Activated CD8-positive, alpha-beta memory T cell treated with anti-CD3 and anti-CD28 coated beads, Interleukin-2, amount 50 U/mL, for 24 hours (primary cell): ENCODE results near the gene AMN.

Source experiments
- DNase-seq: peaks from one replicate; pipeline ENCODE4 v3.0.0-alpha.2; 2020; ENCODE audit errors: extremely low read depth

Gene AMN

GRCh38 chr14:102898776-102899515 is 23.5 kb upstream of the AMN start:
- no peak for DNase-seq

DNA sequence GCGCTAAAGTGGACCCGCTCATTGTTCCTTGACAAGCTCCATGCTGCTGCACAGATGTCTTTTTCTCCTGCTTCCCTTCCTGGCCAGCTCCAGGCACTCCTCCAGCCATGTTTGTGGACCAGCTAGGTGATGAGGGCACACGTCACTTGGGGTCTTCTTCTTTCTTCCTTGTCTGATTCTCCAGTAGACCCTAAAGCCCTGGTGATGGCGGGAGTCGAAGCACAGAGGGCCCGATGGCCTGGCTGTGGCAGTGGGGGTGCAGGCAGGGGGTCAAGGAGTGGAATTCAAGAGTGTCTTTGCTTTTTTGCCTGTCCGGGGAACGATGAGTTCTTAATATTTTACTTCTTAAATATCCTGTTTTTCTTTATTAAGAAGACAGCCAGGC is 23.0 kb upstream of the AMN start:
- no peak for DNase-seq

DNA sequence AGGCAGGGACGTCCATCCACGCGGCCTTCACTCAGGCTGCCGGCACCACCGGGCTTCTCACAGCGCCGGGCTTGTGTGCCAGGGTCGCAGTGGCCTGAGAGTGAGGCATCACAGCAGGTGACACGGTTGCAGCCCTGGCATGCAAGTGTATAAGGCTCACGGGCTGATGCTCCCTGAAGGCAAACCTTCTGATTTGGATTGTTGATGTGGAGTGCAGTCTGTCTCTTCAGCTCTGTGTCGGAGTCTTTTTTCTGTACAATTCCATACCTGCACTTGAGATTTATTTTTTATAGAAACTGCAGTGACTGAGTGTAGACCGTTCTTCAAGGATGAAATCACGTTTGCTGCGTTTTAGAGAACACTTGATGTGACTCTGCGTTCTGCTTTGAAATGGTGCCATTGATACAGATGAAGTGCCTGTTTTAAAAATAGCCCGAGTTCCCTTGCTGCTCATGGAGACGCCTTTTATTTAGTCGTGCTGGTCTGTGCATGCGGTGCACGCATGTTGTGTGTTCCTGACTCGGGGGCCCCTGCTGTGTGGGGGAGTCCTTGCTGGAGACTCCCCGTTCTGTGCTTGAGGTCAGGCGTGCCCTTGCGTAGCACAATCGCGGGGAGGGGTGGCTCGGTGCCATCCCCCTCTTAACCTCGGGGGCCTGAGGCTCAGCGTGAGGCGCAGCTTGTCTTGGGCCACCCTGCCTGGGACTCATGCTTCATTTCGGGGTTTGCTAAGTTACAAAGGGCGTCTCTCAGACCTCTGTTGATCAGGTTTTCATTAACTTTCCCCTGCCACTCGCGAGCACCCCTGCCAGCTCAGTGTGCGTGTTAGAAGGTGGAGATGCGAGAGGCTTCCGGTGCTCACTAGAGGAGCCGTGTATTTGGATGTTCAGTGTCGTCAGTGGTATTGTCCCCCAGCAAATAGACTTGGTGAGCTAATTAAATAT is 21.6 kb upstream of the AMN start:
- no peak for DNase-seq

DNA sequence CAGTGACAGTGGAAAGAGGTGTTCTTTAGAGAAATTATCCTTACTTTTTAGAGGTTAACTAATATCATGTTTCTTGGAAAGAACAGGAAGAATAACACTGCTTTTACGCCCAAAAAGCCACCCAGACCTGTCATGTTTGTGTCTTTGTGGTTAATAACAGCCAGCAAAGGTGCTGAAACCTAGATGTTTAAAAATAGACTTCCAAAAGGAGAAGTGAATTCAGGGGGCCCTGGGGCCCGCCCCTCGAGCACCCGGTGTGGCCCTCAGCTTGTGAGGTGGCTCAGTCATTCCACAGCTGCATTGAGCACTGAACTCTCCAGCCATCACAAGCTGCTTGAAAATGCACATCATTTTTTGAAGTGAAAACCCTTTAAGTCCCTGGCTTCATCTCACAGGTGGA is 20.8 kb upstream of the AMN start:
- DNase-seq = no peak

DNA sequence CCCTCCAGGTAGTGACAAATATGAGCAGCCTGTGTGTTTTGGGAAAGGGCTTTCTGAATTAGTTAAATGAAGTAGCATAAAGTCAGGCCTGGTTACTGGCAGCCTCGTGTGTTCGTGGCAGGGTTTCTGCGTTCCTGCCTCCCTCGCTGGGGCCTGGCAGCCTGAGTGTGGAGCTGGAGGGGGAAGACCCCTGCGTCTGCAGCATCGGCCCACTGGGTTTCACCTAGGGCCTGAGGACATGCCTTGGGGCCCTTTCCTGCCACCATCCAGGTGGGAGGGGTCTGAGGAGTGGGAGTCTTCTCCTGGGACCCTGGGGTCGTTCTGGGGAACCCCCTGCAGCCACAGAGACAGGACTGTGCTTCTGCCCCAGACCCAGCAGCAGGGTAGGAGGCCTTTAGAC is 20.4 kb upstream of the AMN start:
- no peak for DNase-seq

- DNase-seq = no peak
Observed at GRCh38 chr14:102902523-102903247, 19.8 kb upstream of the AMN start.

GRCh38 chr14:102903248-102903888 is 19.1 kb upstream of the AMN start:
- no peak for DNase-seq

DNA sequence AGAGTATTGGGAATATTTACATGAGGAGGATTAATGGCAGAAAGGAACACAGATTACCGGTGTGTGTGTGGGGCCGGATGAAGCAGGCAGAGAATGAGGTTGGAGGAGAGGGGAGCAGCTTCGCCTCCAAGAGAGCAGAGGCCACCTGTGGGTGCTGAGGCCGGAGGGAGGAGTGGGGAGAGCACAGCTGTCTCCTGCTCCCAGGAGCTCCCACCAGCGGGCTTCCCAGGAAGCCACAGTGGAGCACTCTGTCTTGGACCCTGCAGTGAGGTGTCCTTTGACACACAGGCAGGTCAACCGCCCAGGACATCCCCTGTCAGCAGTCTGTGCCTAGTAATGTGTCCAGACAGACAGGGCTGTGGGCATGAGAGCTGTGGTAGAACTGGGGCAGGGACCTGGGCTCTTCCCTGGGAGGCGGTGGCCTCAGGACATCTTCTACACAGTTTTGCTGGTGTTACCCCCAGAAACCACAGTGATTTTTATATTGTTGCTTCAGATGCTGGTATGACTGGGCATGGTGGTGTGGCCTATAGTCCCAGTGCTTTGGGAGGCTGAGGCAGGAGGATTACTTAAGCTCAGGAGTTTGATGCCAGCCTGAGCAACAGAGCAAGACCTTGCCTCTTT is 18.5 kb upstream of the AMN start:
- DNase-seq = no peak

GRCh38 chr14:102905116-102906108 is 17.1 kb upstream of the AMN start:
- DNase-seq = no peak

DNA sequence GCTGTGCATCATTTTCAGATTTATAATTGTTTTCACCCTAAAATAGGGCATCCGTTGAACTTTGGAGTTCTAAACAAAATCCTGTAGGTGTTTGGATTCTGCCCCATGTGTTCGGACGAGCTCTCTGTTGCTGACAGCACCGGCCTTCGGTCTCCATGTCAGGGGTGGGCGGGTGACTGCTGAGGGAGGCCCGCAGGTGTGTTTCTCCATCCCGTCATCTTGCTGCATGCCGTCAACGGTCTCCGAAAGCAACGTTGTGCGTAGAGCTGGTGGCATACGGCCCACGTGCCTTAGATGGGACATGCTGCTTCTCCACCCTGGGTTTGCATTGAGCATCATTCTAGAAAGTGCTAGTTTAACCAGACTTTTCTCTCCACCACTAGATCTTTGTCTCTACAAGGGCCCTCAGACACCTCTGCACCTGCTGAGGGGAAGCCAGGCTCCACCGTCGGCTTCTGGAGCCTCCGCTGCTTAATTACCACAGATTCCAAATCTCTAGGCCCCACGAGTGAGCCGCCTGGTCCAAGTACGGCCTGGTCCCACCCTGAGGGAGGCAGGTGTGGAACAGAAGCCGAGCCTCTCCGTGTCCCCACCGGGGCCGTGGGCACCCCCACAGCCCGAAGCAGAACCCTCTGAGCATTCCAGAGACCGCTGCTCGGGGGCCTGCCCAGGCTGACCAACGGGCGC is 15.7 kb upstream of the AMN start:
- DNase-seq = no peak

DNA sequence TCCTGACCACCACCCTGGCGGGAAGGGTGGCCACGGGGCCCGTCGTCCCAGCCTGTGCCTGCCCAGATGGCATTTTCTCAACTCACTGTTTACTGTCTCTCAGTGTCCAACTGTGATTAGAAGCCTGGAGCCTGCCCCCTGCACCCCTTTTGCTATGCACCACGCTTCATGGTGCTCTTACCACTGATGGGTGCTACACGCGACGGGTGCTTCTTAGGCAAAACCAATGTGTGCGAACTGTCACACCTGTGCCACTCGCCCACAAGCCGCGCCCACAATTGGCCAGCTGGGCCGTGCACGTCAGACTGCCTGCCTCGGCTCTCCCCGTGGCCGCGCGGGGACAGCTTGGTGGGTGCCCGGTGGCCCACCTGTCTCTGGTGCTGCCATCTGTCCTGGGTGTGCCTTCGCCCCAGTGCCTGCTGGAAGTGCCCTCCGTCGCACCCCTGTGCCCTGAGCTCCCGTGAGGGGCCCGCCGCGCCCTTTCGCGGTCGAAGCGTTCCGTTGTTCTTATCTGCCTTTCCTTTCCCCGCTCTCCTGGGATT is 15.1 kb upstream of the AMN start:
- DNase-seq = no peak

- no peak for DNase-seq
Observed at GRCh38 chr14:102907980-102908730, 14.3 kb upstream of the AMN start.

GRCh38 chr14:102908766-102909455 is 13.6 kb upstream of the AMN start:
- no peak for DNase-seq

GRCh38 chr14:102909462-102909861 is 13.0 kb upstream of the AMN start:
- no peak for DNase-seq

DNA sequence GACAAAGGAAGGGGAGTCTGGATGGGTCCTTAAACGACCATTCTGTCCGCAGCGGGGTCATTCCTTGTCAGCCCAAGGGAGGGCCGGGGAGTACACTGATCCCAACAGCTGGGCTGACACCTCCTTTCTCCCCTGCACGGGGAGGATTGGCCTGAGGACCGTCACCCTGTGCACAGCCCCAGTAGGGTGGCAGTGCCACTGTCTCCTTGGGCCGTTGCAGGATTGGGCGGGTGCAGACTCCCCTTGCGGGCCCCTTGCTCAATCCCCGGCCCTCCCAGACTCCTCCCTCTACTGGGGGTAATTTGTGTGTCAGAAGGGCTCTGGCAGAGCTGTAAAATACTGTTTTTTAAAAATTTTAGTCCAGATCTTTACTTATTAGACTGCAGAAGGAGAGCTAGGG is 12.6 kb upstream of the AMN start:
- no peak for DNase-seq

GRCh38 chr14:102910442-102910841 is 12.0 kb upstream of the AMN start:
- DNase-seq = no peak

GRCh38 chr14:102911541-102911951 is 10.9 kb upstream of the AMN start:
- DNase-seq = no peak
